KMS-11 (cell line): ENCODE results near the gene PYGL.

Experiments
- H2AFZ ChIP-seq: fragments of 200-600 bp; sonication (generic); 2 replicates; pipeline ENCODE4 v1.6.1; 2016; ENCODE audit warnings: antibody characterized with exemption, mixed run types, low read depth
- H3K27ac ChIP-seq: fragments of 200-600 bp; sonication (generic); 2 replicates; pipeline ENCODE4 v1.6.1; 2016; ENCODE audit warnings: mild to moderate bottlenecking, mixed run types
- H3K27me3 ChIP-seq: fragments of 200-600 bp; sonication (generic); 2 replicates; pipeline ENCODE4 v1.6.1; 2017; ENCODE audit warnings: mild to moderate bottlenecking, low read depth, mixed run types, moderate library complexity; ENCODE audit not compliant: insufficient read depth
- H3K36me3 ChIP-seq: fragments of 200-600 bp; sonication (generic); 2 replicates; pipeline ENCODE4 v1.6.1; 2017; ENCODE audit warnings: mild to moderate bottlenecking, mixed run types; ENCODE audit not compliant: insufficient read depth
- H3K4me1 ChIP-seq: fragments of 200-600 bp; sonication (generic); 2 replicates; pipeline ENCODE4 v1.6.1; 2016; ENCODE audit warnings: mild to moderate bottlenecking, low read depth, mixed run types; ENCODE audit not compliant: poor library complexity, severe bottlenecking
- H3K4me2 ChIP-seq: fragments of 200-600 bp; sonication (generic); 2 replicates; pipeline ENCODE4 v1.7.0; 2016; ENCODE audit warnings: mild to moderate bottlenecking, mixed run types
- H3K4me3 ChIP-seq: fragments of 200-600 bp; sonication (generic); IDR thresholded peaks from 2 replicates; pipeline ENCODE4 v1.6.1; 2017; ENCODE audit warnings: low read depth, low read length, mixed read lengths; ENCODE audit not compliant: insufficient read depth
- H3K79me2 ChIP-seq: fragments of 200-600 bp; sonication (generic); 2 replicates; pipeline ENCODE4 v1.6.1; 2016; ENCODE audit warnings: low read depth, mixed run types; ENCODE audit not compliant: insufficient read depth
- H3K9ac ChIP-seq: fragments of 200-600 bp; sonication (generic); 2 replicates; pipeline ENCODE4 v1.6.1; 2016; ENCODE audit warnings: mild to moderate bottlenecking, mixed run types
- H4K20me1 ChIP-seq: fragments of 200-600 bp; sonication (generic); 2 replicates; pipeline ENCODE4 v1.6.1; 2016; ENCODE audit warnings: mild to moderate bottlenecking, mixed run types; ENCODE audit not compliant: insufficient read depth
- CTCF ChIP-seq: fragments of 200-600 bp; sonication (generic); conservative IDR thresholded peaks from 2 replicates; pipeline ENCODE4 v1.6.1; 2017; ENCODE audit warnings: low read depth, mild to moderate bottlenecking, antibody characterized with exemption, low read length, moderate library complexity, mixed read lengths

Gene PYGL

DNA sequence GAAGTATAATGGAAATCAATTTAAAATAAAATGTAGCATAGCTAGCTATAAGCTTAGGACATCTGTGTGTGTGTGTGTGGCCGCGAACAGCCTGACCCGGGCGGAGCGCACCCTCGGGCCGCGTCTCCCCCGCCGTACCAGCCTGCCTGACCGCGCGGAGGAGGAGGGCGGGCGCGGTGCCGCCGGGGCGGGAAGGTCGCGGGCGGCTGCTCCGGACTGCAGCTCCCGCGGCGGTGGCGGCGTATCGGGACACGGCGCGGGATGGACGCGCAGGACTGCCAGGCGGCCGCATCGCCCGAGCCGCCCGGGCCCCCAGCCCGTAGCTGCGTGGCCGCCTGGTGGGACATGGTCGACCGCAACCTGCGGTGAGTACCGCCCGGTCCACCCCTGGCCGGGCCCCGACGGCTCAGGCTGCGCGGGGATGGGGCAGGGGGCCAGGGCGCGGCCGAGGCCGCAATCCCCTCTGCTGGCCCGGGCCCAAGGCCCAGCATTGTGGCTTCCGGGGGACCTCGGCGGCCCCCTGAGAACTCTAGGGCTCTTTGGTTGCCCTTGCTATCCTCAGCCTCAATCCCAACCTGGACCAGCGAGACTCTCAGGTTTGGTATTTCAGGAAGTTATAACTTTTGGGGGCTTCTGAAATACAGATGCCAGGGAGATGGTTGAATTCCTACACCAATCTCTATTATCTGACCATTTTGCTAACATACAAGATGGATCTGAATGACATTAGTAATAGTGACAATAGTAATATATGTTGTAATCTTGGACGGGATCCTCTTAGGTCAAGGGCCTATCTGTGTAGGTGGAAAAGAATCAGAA is 72.2 kb downstream of the PYGL start, which contains the start of gene ABHD12B:
ABHD12B (plus strand) TSS at position 140 of the 819 bp plus-strand sequence; CDS start at position 262, 122 bp downstream.
- H3K4me2 ChIP-seq, result no peak within 1 kb of the TSS
- no peak for TF ChIP-seq CTCF
- H3K4me3 ChIP-seq, result no peak within 1 kb of the TSS

DNA sequence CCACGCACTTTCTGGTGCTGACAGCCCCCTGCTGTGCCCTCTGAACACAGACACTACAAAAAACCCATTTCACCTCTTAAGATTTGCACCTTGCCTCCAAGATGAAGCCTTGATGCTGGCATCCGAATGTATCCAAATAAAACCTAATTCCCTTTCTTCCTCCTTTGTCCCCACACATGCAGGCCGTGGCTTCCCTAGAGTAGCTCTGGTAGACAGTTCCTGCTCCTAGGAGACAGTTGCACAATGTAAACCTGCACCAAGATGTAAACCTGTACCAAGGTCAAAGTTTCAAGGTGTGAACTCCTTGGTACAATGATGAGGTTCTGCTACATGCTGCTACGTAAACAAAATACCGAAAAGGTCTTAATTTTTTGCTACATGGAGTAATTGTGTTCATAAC is 73.1 kb downstream of the PYGL start:
- H3K4me1 ChIP-seq, result peaks cover 23% of the 10 kb centered on the region
- no peak for TF ChIP-seq CTCF
- no peaks in the 10 kb centered on the region for H4K20me1 ChIP-seq
- no peak overlapping the region for H3K4me3 ChIP-seq
- H3K4me2 ChIP-seq, result no peak overlapping the region
- no peaks in the 10 kb centered on the region for H3K79me2 ChIP-seq
- no peaks in the 10 kb centered on the region for H3K27me3 ChIP-seq
- no peaks in the 10 kb centered on the region for H3K36me3 ChIP-seq
- H2AFZ ChIP-seq, result no peak overlapping the region
- H3K9ac ChIP-seq, result no peak overlapping the region
- no peak overlapping the region for H3K27ac ChIP-seq

More for the DNA sequence above, 72.2 kb downstream of the PYGL start, which contains the start of gene ABHD12B:
- H3K27me3 ChIP-seq, result no peaks in the 10 kb centered on the region
- H3K9ac ChIP-seq, result no peak within 1 kb of the TSS
- peaks cover 32% of the 10 kb centered on the region for H3K4me1 ChIP-seq
- no peaks in the 10 kb centered on the region for H4K20me1 ChIP-seq
- no peak within 1 kb of the TSS for H2AFZ ChIP-seq
- no peaks in the 10 kb centered on the region for H3K79me2 ChIP-seq
- no peaks in the 10 kb centered on the region for H3K36me3 ChIP-seq
- H3K27ac ChIP-seq, result no peak within 1 kb of the TSS

DNA sequence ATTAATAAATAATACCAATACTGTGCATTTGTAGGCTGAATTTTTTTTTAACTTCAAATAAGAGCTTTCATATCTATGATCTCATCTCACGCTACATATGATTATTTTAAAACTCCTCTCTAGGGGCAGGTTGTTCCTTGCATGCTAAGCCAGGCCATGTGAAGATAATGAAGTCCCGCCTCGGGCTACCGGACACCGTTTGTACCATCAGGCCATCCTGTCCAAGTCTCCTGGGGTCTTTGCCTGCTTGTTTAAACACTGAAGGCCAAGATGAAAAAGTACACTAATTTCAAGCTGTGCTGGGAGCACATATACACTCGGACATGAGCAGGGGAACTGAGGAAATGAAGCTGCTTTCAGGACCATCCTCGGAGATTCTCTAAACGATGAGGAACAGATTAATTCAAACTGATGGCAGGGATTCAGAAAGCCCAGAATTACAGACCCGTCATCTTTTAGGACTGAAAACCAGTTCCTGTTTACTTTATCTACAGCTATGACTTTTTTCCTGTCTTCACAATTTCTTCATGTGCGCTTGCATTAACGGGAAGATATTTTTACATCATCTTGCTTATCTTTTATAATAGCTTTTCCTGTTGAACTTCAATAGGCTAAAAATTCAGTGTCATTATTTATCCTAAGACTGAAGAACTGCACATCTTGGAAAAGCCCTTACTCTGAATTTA is 78.7 kb downstream of the PYGL start:
- Histone ChIP-seq H3K79me2 (no peaks in the 10 kb centered on the region), H3K27me3 (no peaks in the 10 kb centered on the region), H3K36me3 (no peaks in the 10 kb centered on the region), H3K4me3 (no peak overlapping the region), H3K9ac (no peak overlapping the region), H3K4me2 (no peak overlapping the region), H3K27ac (no peak overlapping the region), H3K4me1 (no peaks in the 10 kb centered on the region), H4K20me1 (no peaks in the 10 kb centered on the region), H2AFZ (no peak overlapping the region)
- no peak for TF ChIP-seq CTCF

GRCh38 chr14:50864946-50865345 is 79.3 kb downstream of the PYGL start:
- no peak overlapping the region for H3K27ac ChIP-seq
- no peak overlapping the region for H2AFZ ChIP-seq
- no peaks in the 10 kb centered on the region for H3K27me3 ChIP-seq
- H4K20me1 ChIP-seq, result no peaks in the 10 kb centered on the region
- H3K9ac ChIP-seq, result no peak overlapping the region
- no peak overlapping the region for H3K4me3 ChIP-seq
- H3K36me3 ChIP-seq, result no peaks in the 10 kb centered on the region
- TF ChIP-seq CTCF, result no peak
- H3K4me1 ChIP-seq, result no peaks in the 10 kb centered on the region
- no peak overlapping the region for H3K4me2 ChIP-seq
- no peaks in the 10 kb centered on the region for H3K79me2 ChIP-seq
